RWPE2 (cell line): ENCODE data around the gene BTNL3.

ENCODE experiments used
- ATAC-seq: fragments of 200-7000 bp; cut with Tn5 transposase; 3 replicates; pipeline ENCODE4 v1.9.1; 2021; ENCODE audit warnings: low read depth
- DNase-seq: peaks from one replicate; pipeline ENCODE4 v3.0.0-alpha.2; 2020; ENCODE audit warnings: low spot score
- H3K27ac ChIP-seq: fragments of 450-650 bp; 2 replicates; pipeline ENCODE4 v1.5.1; 2017; ENCODE audit warnings: mild to moderate bottlenecking; ENCODE audit not compliant: poor library complexity, severe bottlenecking
- H3K27me3 ChIP-seq: fragments of 250-450 bp; sonication (Bioruptor Pico); 2 replicates; pipeline ENCODE4 v1.5.1; 2021; ENCODE audit warnings: mild to moderate bottlenecking, moderate library complexity; ENCODE audit not compliant: insufficient read depth, poor library complexity, severe bottlenecking
- H3K36me3 ChIP-seq: fragments of 250-450 bp; sonication (Bioruptor Pico); 2 replicates; pipeline ENCODE4 v1.5.1; 2020; ENCODE audit warnings: low read depth, mild to moderate bottlenecking, moderate library complexity
- H3K4me1 ChIP-seq: fragments of 250-450 bp; sonication (Bioruptor Pico); 2 replicates; pipeline ENCODE4 v1.5.1; 2021; ENCODE audit warnings: mild to moderate bottlenecking, moderate library complexity; ENCODE audit not compliant: insufficient read depth, poor library complexity, severe bottlenecking
- H3K4me3 ChIP-seq: fragments of 250-450 bp; sonication (Bioruptor Pico); 2 replicates; pipeline ENCODE4 v1.5.1; 2021; ENCODE audit warnings: mild to moderate bottlenecking, moderate library complexity; ENCODE audit not compliant: severe bottlenecking
- H3K9me3 ChIP-seq: fragments of 250-450 bp; sonication (Bioruptor Pico); 2 replicates; pipeline ENCODE4 v1.5.1; 2021; ENCODE audit warnings: mild to moderate bottlenecking, moderate library complexity; ENCODE audit not compliant: severe bottlenecking
- TF ChIP-seq, protein P1 (sequence below): fragments of 450-650 bp; IDR thresholded peaks from one replicate; pipeline ENCODE4 v1.5.1; 2017; ENCODE audit warnings: mild to moderate bottlenecking, moderate library complexity; ENCODE audit not compliant: poor library complexity, severe bottlenecking

The BTNL3 gene

DNA sequence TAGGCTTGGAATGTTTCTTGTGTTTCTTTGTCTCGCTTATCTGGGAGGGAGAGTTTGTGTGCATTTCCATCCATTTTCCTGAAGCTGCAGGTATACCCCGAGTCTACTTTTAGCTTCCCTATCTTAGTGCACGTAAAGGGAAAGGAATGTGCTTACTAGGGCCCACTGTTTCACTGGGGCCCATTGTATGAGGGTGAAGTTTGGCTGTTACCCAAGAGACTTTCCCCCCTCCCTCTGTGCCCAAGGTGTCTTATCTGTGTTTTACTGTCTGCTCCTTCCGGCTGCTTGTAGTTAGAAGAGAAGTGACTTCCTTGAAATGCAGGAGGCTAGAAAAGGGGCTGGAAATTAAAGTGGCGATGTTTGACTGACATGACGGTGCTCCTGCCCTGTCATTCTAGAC lies 12.1 kb upstream of the BTNL3 start:
- Histone ChIP-seq H3K36me3 (no peaks in the 10 kb centered on the region), H3K4me1 (no peaks in the 10 kb centered on the region), H3K9me3 (no peaks in the 10 kb centered on the region), H3K4me3 (no peak overlapping the region), H3K27ac (no peak overlapping the region), H3K27me3 (no peaks in the 10 kb centered on the region)
- TF ChIP-seq, protein P1, sequence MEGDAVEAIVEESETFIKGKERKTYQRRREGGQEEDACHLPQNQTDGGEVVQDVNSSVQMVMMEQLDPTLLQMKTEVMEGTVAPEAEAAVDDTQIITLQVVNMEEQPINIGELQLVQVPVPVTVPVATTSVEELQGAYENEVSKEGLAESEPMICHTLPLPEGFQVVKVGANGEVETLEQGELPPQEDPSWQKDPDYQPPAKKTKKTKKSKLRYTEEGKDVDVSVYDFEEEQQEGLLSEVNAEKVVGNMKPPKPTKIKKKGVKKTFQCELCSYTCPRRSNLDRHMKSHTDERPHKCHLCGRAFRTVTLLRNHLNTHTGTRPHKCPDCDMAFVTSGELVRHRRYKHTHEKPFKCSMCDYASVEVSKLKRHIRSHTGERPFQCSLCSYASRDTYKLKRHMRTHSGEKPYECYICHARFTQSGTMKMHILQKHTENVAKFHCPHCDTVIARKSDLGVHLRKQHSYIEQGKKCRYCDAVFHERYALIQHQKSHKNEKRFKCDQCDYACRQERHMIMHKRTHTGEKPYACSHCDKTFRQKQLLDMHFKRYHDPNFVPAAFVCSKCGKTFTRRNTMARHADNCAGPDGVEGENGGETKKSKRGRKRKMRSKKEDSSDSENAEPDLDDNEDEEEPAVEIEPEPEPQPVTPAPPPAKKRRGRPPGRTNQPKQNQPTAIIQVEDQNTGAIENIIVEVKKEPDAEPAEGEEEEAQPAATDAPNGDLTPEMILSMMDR, result no peak
- DNase-seq (no peak), ATAC-seq (no peak)

DNA sequence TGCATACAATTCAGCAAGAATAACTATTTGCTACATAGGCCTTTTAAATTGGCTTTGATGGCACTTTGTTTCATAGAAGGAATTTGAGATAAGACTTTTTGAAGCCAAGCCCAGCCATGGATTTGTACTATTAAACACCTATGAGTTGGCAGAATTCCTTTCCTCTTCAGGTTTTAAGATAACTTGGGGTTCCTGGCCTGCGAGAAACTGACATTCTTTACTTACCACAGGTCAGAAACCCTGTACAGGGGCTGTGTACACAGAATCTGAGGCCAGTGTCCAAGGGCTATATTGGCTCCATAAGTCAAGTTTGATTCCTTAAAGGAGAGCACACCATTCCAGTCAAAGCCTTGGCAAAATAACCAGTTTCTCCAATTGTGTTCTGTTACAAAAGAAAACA lies 10.8 kb upstream of the BTNL3 start:
- no peaks in the 10 kb centered on the region for H3K36me3 ChIP-seq
- no peak for DNase-seq
- H3K9me3 ChIP-seq, result no peaks in the 10 kb centered on the region
- H3K27me3 ChIP-seq, result peaks cover 3% of the 10 kb centered on the region
- ATAC-seq, result no peak
- no peak overlapping the region for H3K4me3 ChIP-seq
- no peaks in the 10 kb centered on the region for H3K4me1 ChIP-seq
- no peak overlapping the region for H3K27ac ChIP-seq
- TF ChIP-seq, protein P1, result no peak

DNA sequence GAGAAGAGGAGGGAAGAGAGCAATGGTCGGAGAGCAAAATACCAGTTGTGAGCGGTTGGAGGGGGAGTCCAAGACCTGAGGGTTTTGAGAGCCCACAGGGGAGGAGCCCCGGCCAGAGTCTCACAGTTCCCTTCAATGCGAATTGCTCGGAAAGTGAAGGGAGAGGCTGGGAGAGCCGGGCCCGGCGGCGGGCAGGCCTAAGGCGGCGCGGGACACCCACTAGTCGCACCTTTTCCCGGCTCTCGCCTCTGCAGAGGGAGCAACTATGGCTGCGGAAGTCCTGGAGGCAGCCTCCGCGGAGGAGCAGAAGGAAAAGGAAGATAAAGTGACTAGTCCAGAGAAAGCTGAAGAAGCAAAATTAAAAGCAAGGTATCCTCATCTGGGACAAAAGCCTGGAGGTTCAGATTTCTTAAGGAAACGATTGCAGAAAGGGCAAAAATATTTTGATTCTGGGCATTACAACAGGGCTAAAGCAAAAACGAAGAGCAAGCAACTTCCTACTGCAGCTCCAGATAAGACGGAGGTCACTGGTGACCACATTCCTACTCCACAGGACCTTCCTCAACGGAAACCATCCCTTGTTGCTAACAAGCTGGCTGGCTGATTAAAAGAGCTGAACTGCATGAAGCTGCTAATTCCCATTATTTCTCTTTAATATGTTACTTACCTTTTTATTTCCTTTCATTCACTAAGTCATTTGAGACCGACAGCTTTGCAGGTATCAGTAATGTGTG lies 6.5 kb upstream of the BTNL3 start:
- Histone ChIP-seq H3K4me1 (no peaks in the 10 kb centered on the region), H3K27ac (no peak overlapping the region), H3K4me3 (no peak overlapping the region), H3K9me3 (no peaks in the 10 kb centered on the region), H3K27me3 (peaks cover 6% of the 10 kb centered on the region), H3K36me3 (no peaks in the 10 kb centered on the region)
- ATAC-seq (no peak), DNase-seq (no peak)
- TF ChIP-seq, protein P1, result no peak

DNA sequence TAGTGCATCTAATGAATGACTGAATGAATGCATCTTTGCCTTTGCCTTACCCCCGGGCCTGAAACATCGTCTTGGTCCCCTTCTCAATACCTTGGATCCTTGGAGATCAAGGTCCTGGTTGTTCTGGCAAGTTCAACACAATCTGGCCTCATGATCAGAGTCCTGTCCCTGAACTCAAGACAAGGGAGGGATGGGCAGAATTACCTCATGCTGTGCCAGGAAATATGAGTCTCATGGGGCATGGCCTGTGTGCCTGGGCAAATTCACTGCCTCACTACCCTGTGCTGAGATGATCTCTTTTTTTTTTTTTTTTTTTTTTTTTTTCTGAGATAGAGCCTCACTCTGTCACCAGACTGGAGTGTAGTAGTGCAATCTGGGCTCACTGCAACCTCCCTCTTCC lies 630 bp upstream of the BTNL3 start:
- ATAC-seq, result no peak
- DNase-seq, result no peak
- TF ChIP-seq, protein P1, result no peak
- H3K27me3 ChIP-seq, result peaks cover 3% of the 10 kb centered on the region
- H3K4me3 ChIP-seq, result no peak overlapping the region
- H3K36me3 ChIP-seq, result no peaks in the 10 kb centered on the region
- no peak overlapping the region for H3K27ac ChIP-seq
- H3K9me3 ChIP-seq, result no peaks in the 10 kb centered on the region
- no peaks in the 10 kb centered on the region for H3K4me1 ChIP-seq
